RCC 7860 (cell line): ENCODE measurements around the gene DHPS.
"Not testable (repeated sequence)": the region's sequence is repeated elsewhere in the genome, so short reads cannot be mapped to it uniquely, and the experiment has no call there.

Source experiments
- DNase-seq: peaks from one replicate; pipeline ENCODE4 v3.0.0-alpha.2; 2015; ENCODE audit warnings: low spot score
- FAIRE-seq: peaks from 2 replicates; lab custom pipeline; 2012; peaks lifted over from hg19 to GRCh38; lab: Jason Lieb, UNC

Gene DHPS

DNA sequence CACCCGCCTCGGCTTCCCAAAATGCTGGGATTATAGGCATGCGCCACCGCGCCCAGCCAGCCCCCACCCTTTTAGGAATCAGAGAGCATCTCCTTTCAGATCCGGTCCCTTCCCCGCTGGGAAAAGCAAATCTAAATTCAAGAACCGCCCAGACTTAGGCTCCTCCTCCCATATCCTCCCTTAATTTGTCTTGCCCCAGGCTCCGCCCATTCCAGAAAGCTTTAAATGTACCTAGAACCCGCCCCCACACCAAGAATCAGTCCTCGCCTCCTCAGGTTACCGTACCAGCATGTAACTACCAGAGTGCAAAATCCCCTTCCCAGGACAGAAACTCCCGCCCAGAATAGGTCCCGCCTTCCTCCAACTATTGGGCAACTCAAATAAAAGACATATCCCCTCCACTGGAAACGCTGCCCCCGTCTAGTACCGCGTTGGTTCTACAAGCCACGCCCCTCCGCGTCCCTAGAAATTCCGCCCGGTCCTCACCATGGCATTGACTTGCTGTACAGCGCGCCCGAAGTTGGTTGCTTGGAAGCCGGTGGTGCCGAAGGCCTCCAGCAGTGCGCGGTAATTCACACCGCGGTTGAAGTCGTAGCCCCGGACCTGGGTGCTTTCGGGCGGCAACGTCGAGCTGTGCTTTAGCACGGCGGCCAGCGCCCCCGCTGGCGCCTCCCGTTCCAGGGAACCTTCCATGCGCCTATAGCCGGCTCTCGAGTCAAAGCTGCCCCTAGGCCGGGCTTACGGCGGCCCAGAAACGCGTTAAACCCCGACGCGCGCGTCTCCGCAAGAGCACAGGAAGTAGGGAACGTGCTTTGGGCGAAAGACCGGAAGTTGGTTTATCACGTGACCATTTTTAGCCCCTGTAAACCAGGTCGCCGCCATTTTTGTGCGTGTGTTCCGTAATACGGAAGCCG lies at the start of gene DHPS:
Gene DHPS, minus strand, starts transcription at position 807 of the 914 bp plus-strand sequence. Its CDS starts 114 bp downstream, at position 693.
- FAIRE-seq (peak; percentile 95), DNase-seq (peak; percentile 96)

- DNase-seq (no peak), FAIRE-seq (no peak)
These were observed 49.7 kb upstream of the DHPS start for GRCh38 chr19:12731337-12731736.

DNA sequence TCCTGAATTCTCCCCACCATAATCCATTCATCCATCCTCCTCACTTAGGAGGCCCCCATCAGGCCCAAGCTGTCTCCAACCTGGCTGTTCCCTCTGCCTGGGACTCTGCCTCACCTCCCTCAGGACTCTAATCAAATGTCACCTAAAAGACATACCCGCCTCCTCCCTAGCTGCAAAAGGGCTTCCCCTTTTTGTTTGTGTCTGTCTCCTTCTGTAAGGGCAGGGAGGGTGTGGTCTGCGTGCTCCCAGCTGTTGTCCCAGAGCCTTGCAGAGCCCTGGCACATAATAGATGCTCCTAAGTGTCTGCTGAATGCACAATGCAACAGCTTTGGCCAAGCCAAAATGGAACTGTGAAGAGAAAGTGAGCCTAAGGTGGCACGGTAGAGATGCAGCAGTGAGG lies 48.4 kb upstream of the DHPS start:
- DNase-seq (no peak), FAIRE-seq (no peak)

DNA sequence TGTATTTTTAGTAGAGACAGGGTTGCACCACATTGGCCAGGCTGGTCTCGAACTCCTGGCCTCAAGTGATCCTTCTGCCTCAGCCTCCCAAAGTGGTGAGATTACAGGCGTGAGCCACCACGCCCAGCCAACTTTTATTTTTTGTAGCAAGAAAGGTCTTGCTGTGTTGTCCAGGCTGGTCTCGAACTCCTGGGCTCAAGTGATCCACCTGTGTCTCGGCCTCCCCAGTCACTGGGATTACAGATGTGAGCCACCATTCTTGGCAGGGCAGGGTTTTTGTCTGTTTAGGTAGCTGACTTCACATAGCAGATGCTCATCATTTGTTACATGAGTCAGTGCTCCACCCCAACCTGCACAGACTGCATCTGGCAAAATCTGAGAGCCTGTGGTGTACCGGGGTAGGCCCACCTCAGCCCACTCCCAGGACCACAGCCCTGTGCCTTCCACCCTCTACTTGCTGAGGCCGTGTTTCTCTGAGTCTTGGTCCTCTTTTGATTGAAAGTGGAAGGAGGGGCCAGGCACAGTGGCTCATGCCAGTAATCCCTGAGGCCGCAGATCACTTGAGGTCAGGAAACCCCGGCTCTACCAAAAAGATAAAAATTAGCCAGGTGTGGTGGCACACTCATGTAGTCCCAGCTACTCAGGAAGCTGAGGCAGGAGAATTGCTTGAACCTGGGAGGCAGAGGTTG lies 46.2 kb upstream of the DHPS start:
- DNase-seq (peak; percentile 18), FAIRE-seq (no peak)

- DNase-seq = no peak
- no peak for FAIRE-seq
These were observed 45.3 kb upstream of the DHPS start for GRCh38 chr19:12726988-12727316.

DNA sequence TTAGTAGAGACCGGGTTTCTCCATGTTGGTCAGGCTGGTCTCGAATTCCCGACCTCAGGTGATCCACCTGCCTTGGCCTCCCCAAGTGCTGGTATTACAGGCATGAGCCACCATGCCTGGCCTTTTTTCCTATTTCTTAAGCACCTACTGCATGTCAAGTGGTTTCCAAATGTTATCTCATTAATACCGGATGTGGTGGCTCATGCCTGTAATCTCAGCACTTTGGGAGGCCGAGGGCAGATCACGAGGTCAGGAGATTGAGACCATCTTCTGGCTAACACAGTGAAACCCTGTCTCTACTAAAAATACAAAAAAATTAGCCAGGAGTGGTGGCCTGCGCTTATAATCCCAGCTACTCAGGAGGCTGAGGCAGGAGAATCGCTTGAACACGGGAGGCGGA lies 43.9 kb upstream of the DHPS start:
- DNase-seq, FAIRE-seq: not testable (repeated sequence)

GRCh38 chr19:12723641-12724426 lies 42.2 kb upstream of the DHPS start, which contains the start of gene TNPO2:
TSS of gene TNPO2 (minus strand) at chr19:12723932. CDS start at chr19:12720977, 2,955 bp downstream.
- FAIRE-seq (no peak), DNase-seq (peak; percentile 56)

GRCh38 chr19:12723381-12723640 lies 41.6 kb upstream of the DHPS start:
- no peak for FAIRE-seq
- DNase-seq = peak; percentile 8

- FAIRE-seq (peak; percentile 89), DNase-seq (peak; percentile 95)
These were observed 41.1 kb upstream of the DHPS start for GRCh38 chr19:12722566-12723380.

GRCh38 chr19:12721656-12722565 lies 40.2 kb upstream of the DHPS start:
- FAIRE-seq (no peak), DNase-seq (peak; percentile 20)

DNA sequence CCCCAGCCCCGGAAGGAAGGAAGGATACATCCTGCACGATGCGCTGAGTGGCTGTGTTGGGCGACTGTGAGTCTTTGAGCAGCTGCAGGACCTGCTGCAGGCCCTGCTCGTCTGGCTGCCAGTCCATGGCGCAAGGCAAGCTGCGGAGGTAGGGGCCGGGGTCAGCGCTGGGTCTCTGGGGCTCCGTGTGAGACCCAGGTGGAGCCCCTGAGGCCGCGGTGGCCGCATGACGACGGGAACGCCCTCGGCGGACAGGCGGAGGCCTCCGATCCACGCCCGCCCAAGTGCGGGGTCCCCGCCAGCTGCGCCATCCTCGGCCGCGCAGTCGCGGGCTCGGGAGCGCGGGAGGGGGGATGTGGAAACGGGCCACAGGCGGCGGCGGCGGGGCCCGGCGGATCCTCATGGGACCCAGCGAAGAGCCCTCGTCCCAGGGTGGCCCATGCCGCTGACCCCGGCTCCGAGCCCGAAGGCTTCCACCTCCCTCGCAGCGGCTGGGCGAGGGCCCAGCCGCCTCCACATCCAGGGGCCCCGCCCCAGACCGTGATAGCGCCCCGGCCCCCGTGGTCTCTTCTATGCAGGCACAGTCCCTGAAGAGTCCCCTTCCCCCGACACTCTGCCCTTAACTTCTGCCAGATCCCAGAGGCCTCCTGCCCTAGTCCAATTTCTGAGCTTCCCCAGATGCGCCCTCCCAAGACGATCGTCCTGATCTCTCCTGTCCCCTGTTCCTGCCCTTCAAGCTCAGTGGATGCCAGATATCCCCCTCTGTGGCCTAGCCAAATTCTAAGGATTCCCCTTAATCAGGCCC lies 39.4 kb upstream of the DHPS start:
- no peak for DNase-seq
- no peak for FAIRE-seq

- DNase-seq (no peak), FAIRE-seq (no peak)
These were observed 38.6 kb upstream of the DHPS start for GRCh38 chr19:12720296-12720695.

- no peak for FAIRE-seq
- DNase-seq = no peak
These were observed 34.2 kb upstream of the DHPS start for GRCh38 chr19:12715929-12716328.

GRCh38 chr19:12715102-12715501 lies 33.4 kb upstream of the DHPS start:
- FAIRE-seq (no peak), DNase-seq (no peak)

DNA sequence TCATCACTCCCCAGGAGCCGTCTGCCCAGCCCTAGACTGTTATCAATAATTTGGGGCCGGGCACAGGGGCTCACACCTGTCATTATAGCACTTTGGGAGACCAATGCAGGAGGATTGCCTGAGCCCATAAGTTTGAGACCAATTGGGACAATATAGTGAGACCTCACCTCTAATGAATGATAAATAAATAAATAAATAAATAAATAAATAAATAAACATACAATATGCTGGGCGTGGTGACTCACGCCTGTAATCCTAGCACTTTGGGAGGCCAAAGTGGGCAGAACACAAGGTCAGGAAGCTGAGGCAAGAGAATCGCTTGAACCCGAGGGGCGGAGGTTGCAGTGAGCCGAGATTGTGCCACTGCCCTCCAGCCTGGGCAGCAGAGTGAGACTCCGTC lies 31.6 kb upstream of the DHPS start:
- DNase-seq, FAIRE-seq: not testable (repeated sequence)

DNA sequence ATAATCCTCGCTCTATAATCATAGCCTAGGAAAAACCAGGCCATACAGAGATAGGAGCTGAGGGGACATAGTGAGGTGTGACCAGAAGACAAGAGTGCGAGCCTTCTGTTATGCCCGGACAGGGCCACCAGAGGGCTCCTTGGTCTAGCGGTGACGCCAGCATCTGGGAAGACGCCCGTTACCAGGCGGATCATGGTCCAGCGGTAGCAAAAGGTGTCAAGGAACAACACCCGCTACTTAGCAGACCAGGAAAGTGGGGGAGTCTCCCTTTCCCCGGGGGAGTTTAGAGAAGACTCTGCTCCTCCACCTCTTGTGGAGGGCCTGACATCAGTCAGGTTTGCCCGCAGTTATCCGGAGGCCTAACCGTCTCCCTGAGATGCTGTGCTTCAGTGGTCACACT lies 30.4 kb upstream of the DHPS start:
- not testable (repeated sequence) for FAIRE-seq, DNase-seq

- FAIRE-seq (no peak), DNase-seq (no peak)
These were observed 29.5 kb upstream of the DHPS start for GRCh38 chr19:12711187-12711586.

DNA sequence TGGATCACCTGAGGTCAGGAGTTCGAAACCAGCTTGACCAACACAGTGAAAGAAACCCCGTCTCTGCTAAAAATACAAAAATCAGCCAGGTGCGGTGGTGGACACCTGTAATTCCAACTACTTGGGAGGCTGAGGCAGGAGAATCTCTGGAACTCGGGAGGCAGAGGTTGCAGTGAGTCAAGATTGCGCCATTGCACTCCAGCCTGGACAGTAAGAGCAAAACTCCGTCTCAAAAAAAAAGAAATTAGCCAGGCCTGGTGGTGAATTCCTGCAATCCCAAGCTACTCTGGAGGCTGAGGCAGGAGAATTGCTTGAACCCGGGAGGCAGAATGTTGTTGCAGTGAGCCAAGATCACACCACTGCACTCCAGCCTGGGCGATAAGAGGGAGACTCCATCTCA lies 27.0 kb upstream of the DHPS start:
- DNase-seq (no peak), FAIRE-seq (no peak)

GRCh38 chr19:12706332-12706718 lies 24.6 kb upstream of the DHPS start:
- DNase-seq (no peak), FAIRE-seq (no peak)
